ENCODE results near the gene KLF16.

KLF16 gene

DNA sequence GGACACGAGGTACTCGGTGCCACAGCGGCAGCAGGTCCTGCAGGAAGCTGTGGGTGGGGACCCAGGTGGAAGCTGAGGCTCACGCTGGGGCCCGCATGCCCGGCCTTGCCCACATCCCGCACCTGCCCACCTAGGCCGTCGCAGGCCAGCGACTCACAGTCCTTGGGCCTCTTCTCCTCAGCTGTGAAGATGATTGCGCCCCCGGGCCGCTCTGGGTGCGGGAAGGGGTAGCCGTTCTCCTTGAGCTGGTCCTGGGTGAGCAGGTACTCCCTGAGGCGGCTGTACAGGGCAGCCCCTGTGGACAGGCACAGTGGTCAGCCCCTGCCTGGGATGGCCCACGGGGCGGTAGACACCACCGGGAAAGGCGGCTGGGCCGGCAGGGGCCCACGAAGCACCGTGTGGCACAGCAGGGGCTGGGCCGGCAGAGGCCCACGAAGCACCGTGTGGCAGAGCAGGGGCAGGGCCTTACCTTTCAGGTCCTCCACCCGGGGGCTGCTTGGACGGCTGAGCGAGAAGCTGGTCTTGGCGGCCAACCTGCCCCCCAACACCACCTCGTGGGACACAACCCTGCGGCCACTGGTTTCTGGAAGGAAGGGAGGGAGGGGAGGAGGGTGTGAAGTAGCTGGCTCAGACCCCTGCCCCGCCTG lies 44.7 kb downstream of the KLF16 start:
- TF ChIP-seq, protein P1, sequence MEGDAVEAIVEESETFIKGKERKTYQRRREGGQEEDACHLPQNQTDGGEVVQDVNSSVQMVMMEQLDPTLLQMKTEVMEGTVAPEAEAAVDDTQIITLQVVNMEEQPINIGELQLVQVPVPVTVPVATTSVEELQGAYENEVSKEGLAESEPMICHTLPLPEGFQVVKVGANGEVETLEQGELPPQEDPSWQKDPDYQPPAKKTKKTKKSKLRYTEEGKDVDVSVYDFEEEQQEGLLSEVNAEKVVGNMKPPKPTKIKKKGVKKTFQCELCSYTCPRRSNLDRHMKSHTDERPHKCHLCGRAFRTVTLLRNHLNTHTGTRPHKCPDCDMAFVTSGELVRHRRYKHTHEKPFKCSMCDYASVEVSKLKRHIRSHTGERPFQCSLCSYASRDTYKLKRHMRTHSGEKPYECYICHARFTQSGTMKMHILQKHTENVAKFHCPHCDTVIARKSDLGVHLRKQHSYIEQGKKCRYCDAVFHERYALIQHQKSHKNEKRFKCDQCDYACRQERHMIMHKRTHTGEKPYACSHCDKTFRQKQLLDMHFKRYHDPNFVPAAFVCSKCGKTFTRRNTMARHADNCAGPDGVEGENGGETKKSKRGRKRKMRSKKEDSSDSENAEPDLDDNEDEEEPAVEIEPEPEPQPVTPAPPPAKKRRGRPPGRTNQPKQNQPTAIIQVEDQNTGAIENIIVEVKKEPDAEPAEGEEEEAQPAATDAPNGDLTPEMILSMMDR (IDR thresholded peaks at IDR 0.05; ENCODE audit: low read depth, low read length), result no peak
- H3K4me3 ChIP-seq (replicated peaks in 1 of 2; ENCODE audit: low read depth in 2 of 2, low read length in 2 of 2), result no peak overlapping the region
- DNase-seq (ENCODE audit: low read depth in 2 of 2), result no peak

DNA sequence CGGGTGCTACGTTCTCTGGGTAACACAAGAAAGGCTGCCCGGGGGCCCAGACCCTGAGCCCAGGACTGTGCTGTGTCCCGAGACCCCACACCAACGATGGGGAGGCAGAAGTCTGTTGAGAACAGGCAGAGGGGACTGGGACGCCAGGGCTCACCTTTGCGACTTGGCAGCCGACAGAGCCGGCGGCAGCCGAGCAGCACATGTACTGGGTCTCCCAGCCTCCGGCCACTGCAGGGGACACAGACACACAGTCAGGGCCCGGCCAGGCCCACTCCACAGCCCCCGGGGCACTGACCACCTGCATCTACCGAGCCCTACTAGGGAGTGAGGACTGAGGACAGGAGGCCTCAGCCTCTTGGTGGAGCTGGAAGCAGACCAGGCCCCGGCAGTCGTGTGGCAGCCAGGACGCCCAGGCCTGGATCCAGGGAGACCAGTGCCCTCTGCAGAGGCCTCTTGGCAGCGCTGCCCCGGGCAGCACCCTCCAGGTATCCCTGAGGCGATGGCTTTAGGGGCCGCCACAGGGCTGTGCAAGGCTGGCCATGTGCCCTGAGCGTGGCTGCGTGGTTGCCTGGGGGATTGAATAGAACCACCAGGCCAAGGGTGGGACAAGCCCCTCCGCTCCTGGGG lies 45.7 kb downstream of the KLF16 start:
- H3K4me3 ChIP-seq (replicated peaks in 1 of 2; ENCODE audit: low read depth in 2 of 2, low read length in 2 of 2), result no peak overlapping the region
- TF ChIP-seq, protein P1 (IDR thresholded peaks at IDR 0.05; ENCODE audit: low read depth, low read length), result no peak
- no peak for DNase-seq (ENCODE audit: low read depth in 2 of 2)

DNA sequence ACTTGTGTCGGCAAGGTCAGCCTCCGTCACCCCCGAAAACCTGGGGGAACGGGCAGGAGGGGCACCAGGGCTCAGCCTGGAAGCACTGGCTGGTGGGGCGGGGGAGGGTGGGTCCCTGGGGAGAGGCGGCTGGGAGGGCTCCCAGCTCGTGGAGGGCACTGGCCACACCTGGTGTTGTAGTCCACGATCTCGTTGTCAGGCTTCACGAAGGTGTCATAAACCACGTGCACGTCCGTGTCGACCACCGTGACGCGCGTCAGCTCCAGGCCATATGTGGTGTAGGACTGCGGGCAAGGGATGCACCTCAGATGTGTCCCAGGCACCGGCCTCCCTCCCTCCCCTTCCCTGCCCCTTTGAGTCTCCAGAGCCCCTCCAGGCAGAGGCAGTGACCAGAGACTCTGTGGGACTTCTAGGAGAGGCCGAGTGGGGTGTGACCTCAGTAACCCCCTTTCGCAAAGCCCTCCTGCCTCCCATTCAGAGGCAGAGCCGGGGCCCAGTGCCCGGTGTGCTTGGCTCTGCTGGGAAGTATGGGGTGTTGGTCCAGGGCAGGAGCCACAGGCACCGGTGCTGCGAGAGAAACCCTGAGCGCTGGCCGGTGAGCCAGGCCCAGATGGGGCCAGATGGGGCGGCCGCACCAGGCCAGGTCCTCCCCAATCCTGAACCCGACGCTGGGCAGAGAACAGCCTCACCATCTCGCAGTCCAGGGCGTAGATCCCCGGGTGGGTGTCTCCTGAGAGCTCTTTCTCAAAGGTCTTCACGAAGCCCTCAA lies 46.7 kb downstream of the KLF16 start:
- TF ChIP-seq, protein P1 (IDR thresholded peaks at IDR 0.05; ENCODE audit: low read depth, low read length), result no peak
- no peak for DNase-seq (ENCODE audit: low read depth in 2 of 2)
- no peak overlapping the region for H3K4me3 ChIP-seq (replicated peaks in 1 of 2; ENCODE audit: low read depth in 2 of 2, low read length in 2 of 2)

DNA sequence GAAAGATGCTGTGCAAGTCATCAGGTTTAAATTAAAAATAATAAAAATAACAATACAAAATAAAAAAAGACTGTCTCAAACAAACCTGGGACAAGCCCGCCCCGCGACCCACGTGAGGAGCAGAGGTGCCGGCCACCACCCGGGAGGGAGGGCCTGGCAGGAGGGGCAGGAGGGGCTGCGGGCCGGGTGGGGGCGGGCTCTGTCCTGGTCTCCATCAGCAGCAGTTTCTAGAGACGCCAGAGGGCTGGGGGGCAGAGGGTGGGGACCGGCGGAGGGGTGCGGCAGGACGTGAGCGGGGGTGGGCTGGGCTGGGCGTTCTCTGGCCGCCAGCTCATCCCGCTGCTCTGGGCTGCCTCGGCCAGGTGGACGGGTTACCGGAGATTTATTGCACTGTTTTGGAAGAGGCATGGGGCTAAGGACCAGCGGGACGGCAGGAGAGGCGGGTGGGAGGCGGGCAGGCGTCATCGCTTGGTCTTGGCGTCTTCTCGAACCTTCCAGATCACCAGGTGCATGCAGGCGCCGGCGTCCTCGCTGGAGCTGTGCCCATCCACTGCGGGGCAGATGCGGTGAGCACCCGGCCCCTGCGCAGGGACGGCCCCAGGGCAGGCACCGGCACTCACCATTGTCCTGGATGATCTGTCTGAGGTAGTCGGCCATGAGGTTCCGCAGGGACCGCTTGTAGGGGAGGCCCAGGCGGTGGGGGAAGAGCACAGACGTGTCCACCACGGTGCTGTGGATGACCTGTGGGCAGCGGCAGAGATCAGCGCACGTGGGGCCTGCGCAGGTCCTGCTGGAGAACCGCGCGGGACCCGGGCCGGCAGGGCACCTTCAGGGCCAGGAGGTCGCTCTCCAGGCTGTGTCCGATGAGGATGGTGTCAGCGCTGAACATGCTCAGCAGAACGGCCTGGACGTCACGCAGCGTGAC lies 47.5 kb downstream of the KLF16 start:
- no peak overlapping the region for H3K4me3 ChIP-seq (replicated peaks in 1 of 2; ENCODE audit: low read depth in 2 of 2, low read length in 2 of 2)
- TF ChIP-seq, protein P1 (IDR thresholded peaks at IDR 0.05; ENCODE audit: low read depth, low read length), result no peak

DNA sequence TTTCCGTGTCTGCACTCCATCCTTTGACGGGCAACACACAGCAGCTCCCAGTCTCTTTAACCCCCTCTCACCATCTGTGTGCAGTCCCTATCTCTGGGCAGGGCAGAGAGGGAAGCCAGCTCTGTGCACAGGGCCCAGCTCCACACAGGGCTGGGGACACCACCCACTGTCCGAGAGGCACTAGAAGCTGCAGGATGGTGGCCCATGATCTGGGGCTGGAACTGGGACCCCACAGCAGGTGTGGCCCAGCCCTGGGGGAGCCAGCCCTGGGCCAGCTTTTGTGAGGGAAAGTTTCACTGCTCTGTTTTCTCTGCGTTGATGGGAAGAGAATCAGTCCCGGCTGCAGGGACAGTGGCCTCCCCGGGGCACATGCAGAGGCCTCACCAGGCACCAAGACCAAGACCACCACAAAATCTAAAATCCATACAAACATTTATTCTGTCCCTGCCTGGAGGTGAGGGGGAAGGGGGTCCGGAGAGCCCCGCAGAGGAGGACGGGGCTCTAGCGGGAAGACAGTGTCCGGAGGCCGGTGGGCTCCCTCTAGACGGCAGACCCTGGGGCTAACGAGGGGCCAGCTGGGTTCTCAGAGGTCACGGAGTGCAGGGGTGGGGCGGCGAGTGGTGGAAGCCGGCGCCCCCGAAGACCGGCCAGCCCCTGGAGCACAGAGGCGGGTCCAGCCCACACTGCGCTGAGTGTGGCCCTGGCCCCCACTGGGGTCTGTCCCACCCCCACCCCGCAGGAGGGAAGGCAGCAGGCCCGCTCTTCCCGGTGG lies 48.4 kb downstream of the KLF16 start:
- H3K4me3 ChIP-seq (replicated peaks in 1 of 2; ENCODE audit: low read depth in 2 of 2, low read length in 2 of 2), result no peak overlapping the region
- DNase-seq (ENCODE audit: low read depth in 2 of 2), result no peak
- TF ChIP-seq, protein P1 (IDR thresholded peaks at IDR 0.05; ENCODE audit: low read depth, low read length), result no peak

More for the DNA sequence above, 47.5 kb downstream of the KLF16 start:
- DNase-seq (ENCODE audit: low read depth in 2 of 2), result no peak

DNA sequence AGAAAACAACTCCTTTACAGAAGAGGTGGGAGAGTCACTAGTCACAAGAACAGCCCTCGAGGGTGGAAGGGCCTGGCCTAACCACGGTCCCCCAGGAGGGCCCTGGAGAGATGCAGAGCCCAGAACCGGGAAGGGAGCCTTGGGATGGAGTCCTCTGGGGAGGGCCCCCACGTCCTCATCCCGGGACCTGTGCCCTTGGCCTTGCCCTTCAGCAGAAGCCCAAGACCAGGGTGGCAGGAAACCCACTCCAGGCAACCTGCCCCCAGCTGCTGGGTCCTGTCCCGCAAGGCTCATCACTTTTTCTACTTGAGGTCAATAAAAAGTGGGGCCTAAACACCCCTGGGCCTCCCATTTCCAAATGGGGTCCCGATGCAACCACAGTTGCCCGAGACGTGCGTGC lies 49.0 kb downstream of the KLF16 start:
- TF ChIP-seq, protein P1 (IDR thresholded peaks at IDR 0.05; ENCODE audit: low read depth, low read length), result no peak
- no peak for DNase-seq (ENCODE audit: low read depth in 2 of 2)
- no peak overlapping the region for H3K4me3 ChIP-seq (replicated peaks in 1 of 2; ENCODE audit: low read depth in 2 of 2, low read length in 2 of 2)

All from cardiac fibroblast (primary cell).